Choroid plexus epithelial cell (primary cell): Measurements from ENCODE around the gene THSD4.

ENCODE experiments used
- DNase-seq: peaks from one replicate; pipeline ENCODE4 v3.0.0-alpha.2; 2010; ENCODE audit warnings: low read depth
- H3K4me3 ChIP-seq: 2 replicates; pipeline ENCODE4 v1.5.1; 2011; ENCODE audit warnings: low read depth, mild to moderate bottlenecking, control low read depth, low read length, moderate library complexity
- TF ChIP-seq, protein P1 (sequence below): conservative IDR thresholded peaks from 2 replicates; pipeline ENCODE4 v1.5.1; 2011; ENCODE audit warnings: low read depth, mild to moderate bottlenecking, control low read depth, inconsistent platforms, low read length, moderate library complexity

The THSD4 gene

DNA sequence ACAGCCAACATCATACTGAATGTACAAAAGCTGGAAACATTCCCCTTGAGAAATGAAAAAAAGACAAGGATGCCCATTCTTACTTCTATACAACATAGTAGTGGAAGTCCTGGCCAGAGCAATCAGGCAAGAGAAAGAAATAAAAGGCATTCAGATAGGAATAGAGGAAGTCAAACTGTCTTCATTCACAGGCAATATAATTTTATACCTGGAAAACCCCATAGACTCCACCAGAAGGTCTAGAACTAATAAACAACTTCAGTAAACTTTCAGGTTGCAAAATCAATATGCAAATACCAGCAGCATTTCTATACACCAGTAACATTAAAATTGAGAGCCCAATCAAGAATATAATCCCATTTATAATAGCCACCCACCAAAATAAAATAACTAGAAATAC, 27.1 kb upstream of the THSD4 start:
- TF ChIP-seq, protein P1, sequence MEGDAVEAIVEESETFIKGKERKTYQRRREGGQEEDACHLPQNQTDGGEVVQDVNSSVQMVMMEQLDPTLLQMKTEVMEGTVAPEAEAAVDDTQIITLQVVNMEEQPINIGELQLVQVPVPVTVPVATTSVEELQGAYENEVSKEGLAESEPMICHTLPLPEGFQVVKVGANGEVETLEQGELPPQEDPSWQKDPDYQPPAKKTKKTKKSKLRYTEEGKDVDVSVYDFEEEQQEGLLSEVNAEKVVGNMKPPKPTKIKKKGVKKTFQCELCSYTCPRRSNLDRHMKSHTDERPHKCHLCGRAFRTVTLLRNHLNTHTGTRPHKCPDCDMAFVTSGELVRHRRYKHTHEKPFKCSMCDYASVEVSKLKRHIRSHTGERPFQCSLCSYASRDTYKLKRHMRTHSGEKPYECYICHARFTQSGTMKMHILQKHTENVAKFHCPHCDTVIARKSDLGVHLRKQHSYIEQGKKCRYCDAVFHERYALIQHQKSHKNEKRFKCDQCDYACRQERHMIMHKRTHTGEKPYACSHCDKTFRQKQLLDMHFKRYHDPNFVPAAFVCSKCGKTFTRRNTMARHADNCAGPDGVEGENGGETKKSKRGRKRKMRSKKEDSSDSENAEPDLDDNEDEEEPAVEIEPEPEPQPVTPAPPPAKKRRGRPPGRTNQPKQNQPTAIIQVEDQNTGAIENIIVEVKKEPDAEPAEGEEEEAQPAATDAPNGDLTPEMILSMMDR, result no peak

DNA sequence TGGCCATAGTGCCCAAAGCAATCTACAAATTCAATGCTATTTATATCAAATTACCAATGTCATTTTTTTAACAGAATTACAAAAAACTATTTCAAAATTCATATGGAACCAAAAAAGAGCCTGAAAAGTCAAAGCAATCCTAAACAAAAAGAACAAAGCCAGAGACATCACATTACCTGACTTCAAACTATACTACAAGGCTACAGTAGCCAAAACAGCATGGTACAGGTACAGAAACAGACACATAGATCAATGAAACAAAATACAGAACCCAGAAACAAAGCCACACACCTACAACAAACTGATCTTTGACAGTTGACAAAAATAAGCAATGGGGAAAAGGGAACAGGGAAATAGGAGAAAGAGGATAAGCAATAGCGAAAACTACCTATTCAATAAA, 26.6 kb upstream of the THSD4 start:
- DNase-seq, result no peak
- TF ChIP-seq, protein P1, result no peak
- no peak overlapping the region for H3K4me3 ChIP-seq

More for the DNA sequence above, 27.1 kb upstream of the THSD4 start:
- H3K4me3 ChIP-seq, result no peak overlapping the region
- no peak for DNase-seq

DNA sequence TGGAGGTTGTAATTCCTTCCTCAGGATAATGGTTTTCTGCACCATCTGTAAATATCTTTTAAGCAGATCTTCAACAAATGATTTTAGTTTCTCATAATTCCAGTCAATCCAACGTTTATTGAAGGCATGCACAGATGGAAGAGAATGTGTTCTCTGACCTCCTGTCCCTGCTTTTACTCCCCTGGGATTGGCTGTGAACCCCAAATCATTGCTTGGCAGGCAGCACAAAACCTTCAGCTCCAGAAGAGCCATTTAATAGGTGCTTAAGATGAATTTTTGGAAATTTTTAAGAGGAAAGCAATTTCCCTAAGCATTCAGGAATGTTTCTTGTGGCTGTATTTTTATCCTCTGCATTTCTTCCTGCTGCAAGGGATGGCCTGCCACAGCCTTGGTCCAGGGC, 25.5 kb upstream of the THSD4 start:
- TF ChIP-seq, protein P1, result no peak
- no peak overlapping the region for H3K4me3 ChIP-seq
- DNase-seq, result no peak

GRCh38 chr15:71091601-71092000, 23.7 kb upstream of the THSD4 start:
- TF ChIP-seq, protein P1, result no peak
- H3K4me3 ChIP-seq, result no peak overlapping the region
- DNase-seq, result no peak

- TF ChIP-seq, protein P1, result no peak
- DNase-seq, result no peak
- no peak overlapping the region for H3K4me3 ChIP-seq
These were observed 23.1 kb upstream of the THSD4 start for GRCh38 chr15:71092056-71092600.

- TF ChIP-seq, protein P1, result no peak
- DNase-seq, result peak; percentile 79
- H3K4me3 ChIP-seq, result no peak overlapping the region
These were observed 21.9 kb upstream of the THSD4 start for GRCh38 chr15:71093054-71094024.

DNA sequence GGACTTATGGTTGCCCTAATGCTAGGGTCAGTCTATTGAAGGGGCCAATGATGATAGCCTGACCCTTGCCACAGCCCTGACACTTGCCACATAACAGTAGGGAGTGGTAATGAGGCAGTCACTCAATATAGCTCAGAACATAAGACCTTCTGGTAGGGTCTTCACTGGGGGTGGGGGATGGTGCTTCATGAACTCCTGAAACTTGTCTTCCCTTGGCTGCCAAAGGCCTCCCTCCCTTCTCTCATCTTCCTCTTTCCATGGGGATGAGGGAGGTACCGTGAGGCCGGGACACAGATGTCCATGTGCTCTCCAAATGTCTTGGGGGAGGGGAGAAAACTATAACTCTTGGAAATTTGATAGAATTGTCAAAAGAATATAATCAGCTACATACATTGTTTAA, 21.1 kb upstream of the THSD4 start:
- TF ChIP-seq, protein P1, result no peak
- no peak for DNase-seq
- no peak overlapping the region for H3K4me3 ChIP-seq
